ENCODE results near the gene KIT. TPM values are rescaled to one million over a fixed set of nuclear protein-coding genes. Genes with fewer than 3 reads are reported as not detected.

Gene KIT
- total RNA-seq, 2 experiments from 2014 or later, result 0.10 TPM; not detected in 1

DNA sequence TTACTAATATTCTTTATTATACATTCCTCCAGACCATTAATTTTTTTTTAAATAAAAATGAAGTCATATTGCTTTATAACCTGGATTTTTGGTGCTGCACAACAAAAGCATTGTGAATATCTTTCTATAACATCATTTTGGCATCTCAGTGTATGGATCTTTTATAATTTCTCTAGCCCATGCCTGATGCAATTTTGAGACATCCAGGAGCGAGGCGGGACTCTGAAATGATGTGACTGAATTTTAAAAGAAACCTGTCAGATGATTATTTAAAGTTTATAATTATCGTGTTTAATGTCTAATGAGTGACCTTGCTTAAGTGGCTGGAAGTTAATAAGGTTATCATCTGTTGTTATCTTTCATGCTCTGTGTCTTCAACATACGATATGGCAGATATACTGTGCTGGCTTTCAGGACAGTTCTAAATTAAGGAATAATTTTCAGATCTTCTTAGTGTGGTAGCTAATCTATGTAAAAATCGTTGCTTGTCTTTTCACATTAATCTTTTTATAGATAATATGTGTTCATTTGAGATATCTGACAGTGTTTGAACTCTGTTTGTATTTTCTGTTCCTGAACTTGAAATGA lies 58.8 kb downstream of the KIT start:
- no peak overlapping the region for H3K27ac Mint-ChIP-seq
- no peaks in the 10 kb centered on the region for H3K9me3 Mint-ChIP-seq
- intact Hi-C loops (cut with micrococcal nuclease), result no loop called here
- no peaks in the 10 kb centered on the region for H3K4me1 Mint-ChIP-seq (ENCODE audit: low read depth)
- ChIA-PET POLR2A (no interaction called here), CTCF (no interaction called here)
- H3K4me3 Mint-ChIP-seq, result no peak overlapping the region
- no peak for DNase-seq
- H3K36me3 Mint-ChIP-seq, result no peaks in the 10 kb centered on the region
- no peaks in the 10 kb centered on the region for H3K27me3 Mint-ChIP-seq

DNA sequence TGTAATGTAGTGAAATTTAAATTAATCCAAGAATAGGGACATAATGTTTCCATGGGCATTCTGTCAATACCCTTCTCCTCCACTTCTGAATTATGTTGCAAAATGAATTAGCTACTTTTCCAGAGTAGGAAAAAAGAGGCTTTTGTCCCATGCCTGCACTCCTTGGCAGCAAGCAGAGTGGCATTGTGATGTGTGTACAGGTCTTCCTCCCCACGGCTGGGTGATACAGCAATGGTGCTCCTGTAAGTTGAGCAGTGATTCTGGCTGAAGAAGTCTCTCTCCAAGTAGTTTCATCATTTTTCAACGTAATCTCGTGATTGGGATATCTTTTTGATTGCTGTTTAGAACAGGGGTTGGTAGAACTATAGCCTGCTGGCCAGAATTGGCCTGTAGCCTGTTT lies 59.9 kb downstream of the KIT start:
- Mint-ChIP-seq H3K4me1 (ENCODE audit: low read depth) (no peaks in the 10 kb centered on the region), H3K36me3 (no peaks in the 10 kb centered on the region), H3K4me3 (no peak overlapping the region), H3K9me3 (no peaks in the 10 kb centered on the region), H3K27me3 (no peaks in the 10 kb centered on the region), H3K27ac (no peak overlapping the region)
- intact Hi-C loops (cut with micrococcal nuclease), result no loop called here
- ChIA-PET POLR2A (no interaction called here), CTCF (no interaction called here)
- DNase-seq, result no peak

DNA sequence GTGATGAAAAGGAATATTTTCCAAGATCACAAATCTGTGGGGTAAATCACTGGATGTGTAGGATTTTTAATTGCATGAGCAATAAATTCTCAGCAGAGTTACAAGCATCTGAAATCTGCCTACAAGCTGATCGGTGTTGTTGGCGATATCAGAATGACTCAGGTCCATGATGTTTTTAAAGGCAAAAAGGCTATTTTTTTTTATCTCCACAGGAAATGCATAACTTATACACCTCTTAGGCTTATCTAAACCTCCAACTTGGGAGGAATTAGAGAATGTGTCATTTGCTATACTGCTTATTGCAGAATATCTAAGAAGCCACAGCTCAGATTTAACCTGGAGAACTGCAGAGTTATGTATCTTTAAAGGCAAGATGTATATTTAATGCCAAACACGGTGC lies 61.6 kb downstream of the KIT start:
- intact Hi-C loops (cut with micrococcal nuclease), result no loop called here
- no peak for DNase-seq
- POLR2A ChIA-PET, result no interaction called here
- CTCF ChIA-PET, result interaction anchor here (0.6 kb wide), 1 partner anchor 177 kb away, joined by 3 read pairs; no protein-coding TSS in a partner anchor
- no peak overlapping the region for H3K27ac Mint-ChIP-seq
- H3K4me3 Mint-ChIP-seq, result no peak overlapping the region
- no peaks in the 10 kb centered on the region for H3K36me3 Mint-ChIP-seq
- H3K9me3 Mint-ChIP-seq, result no peaks in the 10 kb centered on the region
- no peaks in the 10 kb centered on the region for H3K27me3 Mint-ChIP-seq
- no peaks in the 10 kb centered on the region for H3K4me1 Mint-ChIP-seq (ENCODE audit: low read depth)

DNA sequence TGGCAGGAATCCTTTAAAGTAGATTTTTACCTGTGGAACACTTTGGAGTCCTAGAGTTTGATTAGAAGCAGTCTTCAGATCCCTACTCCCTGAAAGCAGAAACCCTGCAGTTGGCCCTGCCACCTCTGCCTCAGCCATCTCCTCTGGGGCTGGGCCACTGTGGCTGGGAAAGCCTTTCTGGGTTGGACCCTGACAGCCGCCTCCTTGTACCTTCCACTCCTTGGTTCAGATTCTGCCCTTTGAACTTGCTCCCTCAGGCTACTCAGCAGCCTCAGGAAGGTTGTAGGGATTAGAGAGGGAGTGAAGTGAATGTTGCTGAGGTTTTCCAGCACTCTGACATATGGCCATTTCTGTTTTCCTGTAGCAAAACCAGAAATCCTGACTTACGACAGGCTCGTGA lies 65.5 kb downstream of the KIT start:
- no peaks in the 10 kb centered on the region for H3K9me3 Mint-ChIP-seq
- H3K36me3 Mint-ChIP-seq, result no peaks in the 10 kb centered on the region
- H3K4me1 Mint-ChIP-seq (ENCODE audit: low read depth), result no peaks in the 10 kb centered on the region
- DNase-seq, result no peak
- H3K4me3 Mint-ChIP-seq, result no peak overlapping the region
- H3K27ac Mint-ChIP-seq, result no peak overlapping the region
- POLR2A ChIA-PET, result no interaction called here
- CTCF ChIA-PET, result no interaction called here
- intact Hi-C loops (cut with micrococcal nuclease), result no loop called here
- H3K27me3 Mint-ChIP-seq, result no peaks in the 10 kb centered on the region

DNA sequence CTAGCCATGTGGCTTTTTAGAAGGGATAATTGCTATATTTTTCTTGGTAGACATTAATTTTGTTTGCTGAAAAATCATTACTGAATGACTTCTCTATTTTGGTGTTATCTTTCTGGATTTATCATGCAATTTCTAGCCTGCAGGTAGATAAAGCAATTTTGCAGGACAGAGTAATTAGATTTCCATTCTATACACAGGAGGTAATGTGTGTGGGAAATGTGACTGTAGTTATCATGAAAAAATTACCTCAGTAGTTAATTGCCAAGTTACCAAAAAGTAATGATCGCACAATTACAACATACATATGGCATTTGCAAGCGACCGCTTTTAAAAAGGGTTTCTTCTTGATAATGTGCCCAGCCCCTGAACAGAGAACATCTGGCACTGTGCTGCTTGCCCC lies 66.1 kb downstream of the KIT start:
- POLR2A ChIA-PET, result no interaction called here
- intact Hi-C loops (cut with micrococcal nuclease), result no loop called here
- Mint-ChIP-seq H3K36me3 (no peaks in the 10 kb centered on the region), H3K4me1 (ENCODE audit: low read depth) (no peaks in the 10 kb centered on the region), H3K27ac (no peak overlapping the region), H3K9me3 (no peaks in the 10 kb centered on the region), H3K27me3 (no peaks in the 10 kb centered on the region), H3K4me3 (no peak overlapping the region)
- CTCF ChIA-PET, result no interaction called here
- no peak for DNase-seq

DNA sequence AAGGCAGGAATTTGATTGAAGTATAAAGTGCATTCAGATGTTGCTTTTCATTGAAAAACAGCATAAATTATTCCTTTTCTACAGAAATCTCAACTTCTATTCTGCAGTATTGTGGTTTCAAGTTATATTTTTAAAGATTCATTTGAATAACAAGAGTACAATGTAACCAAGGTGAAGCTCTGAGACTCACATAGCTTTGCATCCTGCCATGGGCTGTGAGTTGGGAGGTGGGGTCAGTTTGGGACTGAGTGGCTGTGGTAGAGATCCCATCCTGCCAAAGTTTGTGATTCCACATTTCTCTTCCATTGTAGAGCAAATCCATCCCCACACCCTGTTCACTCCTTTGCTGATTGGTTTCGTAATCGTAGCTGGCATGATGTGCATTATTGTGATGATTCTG lies 69.2 kb downstream of the KIT start:
- H3K9me3 Mint-ChIP-seq, result no peaks in the 10 kb centered on the region
- DNase-seq, result no peak
- intact Hi-C loops (cut with micrococcal nuclease), result no loop called here
- H3K27me3 Mint-ChIP-seq, result no peaks in the 10 kb centered on the region
- no peaks in the 10 kb centered on the region for H3K4me1 Mint-ChIP-seq (ENCODE audit: low read depth)
- no peak overlapping the region for H3K27ac Mint-ChIP-seq
- ChIA-PET POLR2A (no interaction called here), CTCF (no interaction called here)
- no peaks in the 10 kb centered on the region for H3K36me3 Mint-ChIP-seq
- no peak overlapping the region for H3K4me3 Mint-ChIP-seq

DNA sequence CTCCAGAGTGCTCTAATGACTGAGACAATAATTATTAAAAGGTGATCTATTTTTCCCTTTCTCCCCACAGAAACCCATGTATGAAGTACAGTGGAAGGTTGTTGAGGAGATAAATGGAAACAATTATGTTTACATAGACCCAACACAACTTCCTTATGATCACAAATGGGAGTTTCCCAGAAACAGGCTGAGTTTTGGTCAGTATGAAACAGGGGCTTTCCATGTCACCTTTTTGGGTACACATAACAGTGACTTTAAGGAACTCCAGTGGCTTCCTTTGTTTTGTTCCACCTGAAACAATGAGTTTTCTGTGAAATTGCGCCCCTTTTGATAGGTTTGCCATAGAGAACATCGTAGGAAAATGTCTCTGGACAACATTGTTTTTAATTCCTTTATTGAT lies 69.6 kb downstream of the KIT start:
- H3K27me3 Mint-ChIP-seq, result no peaks in the 10 kb centered on the region
- no peaks in the 10 kb centered on the region for H3K36me3 Mint-ChIP-seq
- POLR2A ChIA-PET, result no interaction called here
- no peaks in the 10 kb centered on the region for H3K9me3 Mint-ChIP-seq
- no peak overlapping the region for H3K27ac Mint-ChIP-seq
- no peak overlapping the region for H3K4me3 Mint-ChIP-seq
- DNase-seq, result no peak
- CTCF ChIA-PET, result no interaction called here
- intact Hi-C loops (cut with micrococcal nuclease), result no loop called here
- H3K4me1 Mint-ChIP-seq (ENCODE audit: low read depth), result no peaks in the 10 kb centered on the region

DNA sequence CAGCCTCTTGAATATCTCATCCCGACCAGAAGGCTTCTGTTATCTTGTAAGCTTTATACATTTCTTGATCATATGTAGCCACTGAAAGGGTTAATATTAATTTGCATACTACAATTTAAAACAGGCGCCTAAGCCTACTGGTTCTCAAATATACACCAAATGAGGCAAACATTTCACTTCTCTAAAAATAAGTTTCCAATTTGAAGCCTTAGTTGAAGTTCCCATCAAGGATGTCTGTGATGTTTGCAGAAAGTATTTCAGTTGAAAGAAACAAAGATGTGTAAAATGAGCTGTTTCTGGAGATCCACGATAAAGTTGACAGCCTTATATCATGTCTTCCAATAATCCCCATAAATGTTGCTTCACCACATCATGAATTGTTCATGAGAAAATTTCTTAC lies 70.6 kb downstream of the KIT start:
- no peak for DNase-seq
- no peak overlapping the region for H3K27ac Mint-ChIP-seq
- ChIA-PET POLR2A (no interaction called here), CTCF (no interaction called here)
- no peaks in the 10 kb centered on the region for H3K9me3 Mint-ChIP-seq
- H3K36me3 Mint-ChIP-seq, result no peaks in the 10 kb centered on the region
- H3K4me1 Mint-ChIP-seq (ENCODE audit: low read depth), result no peaks in the 10 kb centered on the region
- H3K27me3 Mint-ChIP-seq, result no peaks in the 10 kb centered on the region
- H3K4me3 Mint-ChIP-seq, result no peak overlapping the region
- intact Hi-C loops (cut with micrococcal nuclease), result no loop called here

DNA sequence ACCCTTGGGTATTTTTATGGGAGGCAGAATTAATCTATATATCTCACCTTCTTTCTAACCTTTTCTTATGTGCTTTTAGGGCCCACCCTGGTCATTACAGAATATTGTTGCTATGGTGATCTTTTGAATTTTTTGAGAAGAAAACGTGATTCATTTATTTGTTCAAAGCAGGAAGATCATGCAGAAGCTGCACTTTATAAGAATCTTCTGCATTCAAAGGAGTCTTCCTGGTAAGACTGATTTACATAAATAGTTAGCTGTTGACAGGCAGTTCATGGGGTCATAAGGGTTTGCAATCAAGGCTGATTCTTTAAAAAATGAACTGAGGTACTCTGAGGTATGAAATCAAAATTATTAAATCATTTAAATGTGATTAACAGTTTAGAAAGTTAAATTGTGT lies 71.5 kb downstream of the KIT start:
- POLR2A ChIA-PET, result no interaction called here

DNA sequence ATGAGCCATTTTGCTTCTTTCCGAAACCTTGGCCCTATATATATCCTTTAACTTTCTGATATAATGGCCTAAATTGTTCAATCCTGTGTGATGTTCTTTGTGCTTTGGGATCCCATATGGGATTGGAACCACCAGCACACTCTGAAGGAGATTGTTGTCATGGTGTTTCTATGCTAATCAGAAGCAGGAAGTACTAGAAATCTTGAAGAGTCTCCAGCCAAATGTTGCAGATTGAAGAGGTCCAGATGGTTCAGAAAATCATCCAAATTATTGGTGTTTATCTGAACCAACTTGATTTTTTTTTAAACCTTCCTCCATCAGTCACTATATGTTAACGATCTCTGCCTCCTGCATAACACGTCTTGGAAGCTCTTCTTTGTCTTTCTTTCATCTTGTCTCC lies 72.8 kb downstream of the KIT start:
- H3K27me3 Mint-ChIP-seq, result no peaks in the 10 kb centered on the region
- CTCF ChIA-PET, result no interaction called here
- no peak for DNase-seq
- H3K4me3 Mint-ChIP-seq, result no peak overlapping the region
- intact Hi-C loops (cut with micrococcal nuclease), result no loop called here
- H3K4me1 Mint-ChIP-seq (ENCODE audit: low read depth), result no peaks in the 10 kb centered on the region
- POLR2A ChIA-PET, result no interaction called here
- H3K9me3 Mint-ChIP-seq, result no peaks in the 10 kb centered on the region
- no peak overlapping the region for H3K27ac Mint-ChIP-seq
- no peaks in the 10 kb centered on the region for H3K36me3 Mint-ChIP-seq

More for the DNA sequence above, 71.5 kb downstream of the KIT start:
- Mint-ChIP-seq H3K4me1 (ENCODE audit: low read depth) (no peaks in the 10 kb centered on the region), H3K4me3 (no peak overlapping the region), H3K27me3 (no peaks in the 10 kb centered on the region), H3K9me3 (no peaks in the 10 kb centered on the region), H3K27ac (no peak overlapping the region), H3K36me3 (no peaks in the 10 kb centered on the region)
- intact Hi-C loops (cut with micrococcal nuclease), result no loop called here
- DNase-seq, result no peak
- CTCF ChIA-PET, result no interaction called here

DNA sequence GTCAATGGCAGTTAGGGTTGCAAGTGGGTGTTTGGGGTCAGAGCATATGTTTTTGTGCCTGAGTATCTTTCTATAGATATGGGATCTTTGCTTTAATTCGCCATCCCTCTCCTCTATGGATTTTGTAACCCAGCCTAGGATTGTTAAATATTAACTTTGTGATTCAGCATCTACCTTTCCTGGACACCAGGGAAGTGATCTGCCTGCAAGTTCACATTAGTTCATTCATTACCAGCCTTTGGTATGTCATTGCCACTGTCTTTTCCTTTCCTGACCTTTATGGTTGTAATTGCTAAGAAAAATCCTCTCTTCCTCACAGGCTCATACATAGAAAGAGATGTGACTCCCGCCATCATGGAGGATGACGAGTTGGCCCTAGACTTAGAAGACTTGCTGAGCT lies 73.8 kb downstream of the KIT start:
- no peaks in the 10 kb centered on the region for H3K27me3 Mint-ChIP-seq
- intact Hi-C loops (cut with micrococcal nuclease), result no loop called here
- POLR2A ChIA-PET, result no interaction called here
- CTCF ChIA-PET, result no interaction called here
- H3K4me1 Mint-ChIP-seq (ENCODE audit: low read depth), result no peaks in the 10 kb centered on the region
- H3K9me3 Mint-ChIP-seq, result no peaks in the 10 kb centered on the region
- no peak for DNase-seq
- no peaks in the 10 kb centered on the region for H3K36me3 Mint-ChIP-seq
- no peak overlapping the region for H3K4me3 Mint-ChIP-seq
- H3K27ac Mint-ChIP-seq, result no peak overlapping the region

DNA sequence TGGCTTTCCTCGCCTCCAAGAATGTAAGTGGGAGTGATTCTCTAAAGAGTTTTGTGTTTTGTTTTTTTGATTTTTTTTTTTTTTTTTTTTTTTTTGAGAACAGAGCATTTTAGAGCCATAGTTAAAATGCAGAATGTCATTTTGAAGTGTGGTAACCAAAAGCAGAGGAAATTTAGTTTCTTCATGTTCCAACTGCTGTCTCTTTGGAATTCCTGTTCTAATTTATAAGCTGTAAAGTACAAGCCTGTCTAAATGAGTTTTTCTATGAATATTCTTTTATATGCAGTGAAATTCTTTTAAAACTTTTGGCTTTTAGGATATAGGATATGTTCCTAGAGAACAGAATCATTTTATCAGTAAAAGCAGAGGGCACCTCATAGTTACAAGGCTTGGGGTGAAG lies 74.2 kb downstream of the KIT start:
- Mint-ChIP-seq H3K27me3 (no peaks in the 10 kb centered on the region), H3K4me3 (no peak overlapping the region), H3K36me3 (no peaks in the 10 kb centered on the region), H3K9me3 (no peaks in the 10 kb centered on the region), H3K4me1 (ENCODE audit: low read depth) (no peaks in the 10 kb centered on the region), H3K27ac (no peak overlapping the region)
- no peak for DNase-seq
- ChIA-PET CTCF (no interaction called here), POLR2A (no interaction called here)
- intact Hi-C loops (cut with micrococcal nuclease), result no loop called here

DNA sequence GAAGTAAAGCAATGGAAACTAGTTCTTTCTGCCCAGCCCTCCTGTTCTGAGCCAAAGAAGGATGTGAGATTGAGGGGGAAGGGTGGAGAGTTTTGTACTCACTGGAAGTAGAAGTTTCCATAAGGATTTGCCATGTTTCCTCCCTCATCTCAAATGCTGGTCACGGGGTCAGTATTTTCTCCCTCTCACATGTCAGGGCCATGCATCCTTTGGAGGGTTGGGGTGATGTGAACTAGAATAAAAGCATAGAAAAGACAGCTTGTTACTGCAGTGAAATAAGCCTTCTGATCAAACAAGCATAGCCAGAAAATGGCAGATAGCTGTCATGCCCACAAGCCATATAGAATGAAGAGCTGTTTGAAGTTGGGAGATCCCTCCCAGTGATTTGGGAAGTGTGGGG lies 79.7 kb downstream of the KIT start:
- no peak overlapping the region for H3K27ac Mint-ChIP-seq
- H3K4me1 Mint-ChIP-seq (ENCODE audit: low read depth), result no peaks in the 10 kb centered on the region
- H3K4me3 Mint-ChIP-seq, result no peak overlapping the region
- H3K9me3 Mint-ChIP-seq, result no peaks in the 10 kb centered on the region
- ChIA-PET CTCF (interaction anchor here (0.5 kb wide), 1 partner anchor 1642 kb away, joined by 3 read pairs; no protein-coding TSS in a partner anchor), POLR2A (no interaction called here)
- intact Hi-C loops (cut with micrococcal nuclease), result no loop called here
- no peaks in the 10 kb centered on the region for H3K36me3 Mint-ChIP-seq
- no peak for DNase-seq
- peaks cover 3% of the 10 kb centered on the region for H3K27me3 Mint-ChIP-seq

DNA sequence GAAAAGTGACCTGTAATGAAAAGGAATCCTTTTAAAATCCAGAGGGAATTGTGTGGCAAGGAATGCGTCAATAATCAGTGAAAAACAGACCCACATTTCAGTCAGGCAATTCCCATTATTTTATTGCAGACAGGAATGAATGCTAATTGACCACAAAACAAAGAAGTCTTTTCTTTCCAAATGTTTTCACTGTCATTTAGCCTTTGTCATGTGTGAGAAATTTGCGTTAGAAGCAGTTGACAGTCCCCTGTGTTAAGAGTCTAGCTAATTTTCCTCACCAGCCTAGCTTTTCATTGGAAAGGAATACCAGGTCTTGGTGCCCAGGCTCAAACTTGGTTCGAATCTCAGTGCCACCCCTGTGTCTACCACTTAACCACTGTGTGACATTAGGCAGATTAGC lies 83.4 kb downstream of the KIT start:
- Mint-ChIP-seq H3K27me3 (peaks cover 3% of the 10 kb centered on the region), H3K4me3 (no peak overlapping the region), H3K27ac (no peak overlapping the region), H3K36me3 (no peaks in the 10 kb centered on the region), H3K9me3 (peaks cover 4% of the 10 kb centered on the region), H3K4me1 (ENCODE audit: low read depth) (no peaks in the 10 kb centered on the region)
- CTCF ChIA-PET, result no interaction called here
- DNase-seq, result no peak
- POLR2A ChIA-PET, result no interaction called here
- intact Hi-C loops (cut with micrococcal nuclease), result no loop called here
